K562 (cell line): ENCODE results near the gene OR2B2. TPM values are rescaled to one million over a fixed set of nuclear protein-coding genes. Genes with fewer than 3 reads are reported as not detected.

Experiments used
- ATAC-seq: fragments of 200-7000 bp; cut with Tn5 transposase; 3 replicates; pipeline ENCODE4 v1.9.1; 2020; ENCODE audit warnings: moderate library complexity
- BruUV-seq: library from RNA; stranded (reverse); fragments of 400-500 nt; replicated peaks from 2 replicates; lab custom pipeline; 2021; lab: Mats Ljungman, UMichigan
- CTCF ChIA-PET: fragments of 300-600 bp; formaldehyde crosslinking; extraction: SDS; loops from one replicate; lab custom pipeline; 2021; ENCODE audit warnings: low intra/inter-chr PET ratio; lab: Yijun Ruan, JAX
- POLR2A ChIA-PET: fragments of 300-600, 350-650 bp; sonication (Branson Sonifier 250); formaldehyde crosslinking; extraction: SDS; loops from one replicate; lab custom pipeline; 2021; ENCODE audit warnings: antibody characterized with exemption, inconsistent platforms; lab: Yijun Ruan, JAX
- DNase-seq, 4 experiments: peaks; one replicate each; pipeline versions ENCODE4 v3.0.0 to v3.0.0-alpha.2; 2011 to 2018; ENCODE audit warnings: low spot score in 3 of 4, mixed read lengths in 3 of 4; ENCODE audit errors: extremely low read depth in 1 of 4
- FAIRE-seq: peaks from 2 replicates; lab custom pipeline; 2011; peaks lifted over from hg19 to GRCh38; lab: Jason Lieb, UNC
- H2AFZ ChIP-seq: 2 replicates; pipeline ENCODE4 v1.6.0; 2011; ENCODE audit warnings: low read depth, low read length, control low read depth, inconsistent platforms
- H3K27ac ChIP-seq: fragments of 200-600 bp; 3 replicates; pipeline ENCODE4 v1.8.0; 2011; ENCODE audit warnings: low read depth, mild to moderate bottlenecking, control low read depth, inconsistent platforms, low read length, moderate library complexity, mixed read lengths; ENCODE audit errors: extremely low read depth
- H3K27me3 ChIP-seq, 2 experiments: fragments of 300-600 bp in 1 of 2; 2 replicates in 1 of 2; 3 replicates in 1 of 2; pipeline versions ENCODE4 v1.6.0 to v1.8.0; 2011; ENCODE audit warnings: inconsistent platforms in 2 of 2, low read length in 2 of 2, mild to moderate bottlenecking in 1 of 2, mixed read lengths in 1 of 2, moderate library complexity in 1 of 2; ENCODE audit not compliant: control insufficient read depth in 2 of 2, insufficient read depth in 2 of 2
- H3K36me3 ChIP-seq: fragments of 300-600 bp; 3 replicates; pipeline ENCODE4 v1.8.0; 2011; ENCODE audit warnings: mild to moderate bottlenecking, low read length, inconsistent platforms; ENCODE audit not compliant: control insufficient read depth, insufficient read depth
- H3K4me1 ChIP-seq, 2 experiments: fragments of 200-600 bp in 1 of 2; replicated peaks in 1 of 2; 2 replicates in 1 of 2; 3 replicates in 1 of 2; pipeline versions ENCODE4 v1.5.1 to v1.8.0; 2011; ENCODE audit warnings: inconsistent platforms in 2 of 2, low read length in 2 of 2, mild to moderate bottlenecking in 1 of 2, mixed read lengths in 1 of 2, moderate library complexity in 1 of 2; ENCODE audit not compliant: control insufficient read depth in 2 of 2, insufficient read depth in 2 of 2
- H3K4me2 ChIP-seq: 2 replicates; pipeline ENCODE4 v1.6.1; 2011; ENCODE audit warnings: low read length, control low read depth, inconsistent platforms, mixed read lengths; ENCODE audit not compliant: insufficient read depth
- H3K4me3 ChIP-seq: fragments of 200-600 bp; sonication (generic), shearing (Covaris generic); 2 replicates; pipeline ENCODE4 v1.5.1; 2016; ENCODE audit warnings: control low read depth, inconsistent platforms
- H3K79me2 ChIP-seq: fragments of 200-600 bp; 3 replicates; pipeline ENCODE4 v1.8.0; 2011; ENCODE audit warnings: low read length, inconsistent platforms; ENCODE audit not compliant: control insufficient read depth, insufficient read depth
- H3K9ac ChIP-seq, 2 experiments: 2 replicates each; pipeline versions ENCODE4 v1.6.0 to v1.6.1; 2011; ENCODE audit warnings: low read depth in 2 of 2, low read length in 2 of 2, control low read depth in 1 of 2, inconsistent platforms in 1 of 2, mild to moderate bottlenecking in 1 of 2, mixed read lengths in 1 of 2; ENCODE audit not compliant: insufficient read depth in 1 of 2
- H3K9me1 ChIP-seq: one replicate; pipeline ENCODE4 v1.6.0; 2011; ENCODE audit warnings: inconsistent platforms, mild to moderate bottlenecking, low read length, moderate library complexity; ENCODE audit not compliant: control insufficient read depth, insufficient read depth
- H3K9me3 ChIP-seq: replicated peaks from 2 replicates; pipeline ENCODE4 v1.5.1; 2011; ENCODE audit warnings: low read depth, low read length, inconsistent platforms; ENCODE audit not compliant: control insufficient read depth, insufficient read depth
- H4K20me1 ChIP-seq: replicated peaks from 2 replicates; pipeline ENCODE4 v1.6.1; 2011; ENCODE audit warnings: low read length, inconsistent platforms, mixed read lengths; ENCODE audit not compliant: control insufficient read depth, insufficient read depth
- HDAC6 ChIP-seq: IDR thresholded peaks from 2 replicates; pipeline ENCODE4 v1.6.1; 2012; ENCODE audit warnings: low read depth, mild to moderate bottlenecking, control low read depth, inconsistent platforms, low read length, moderate library complexity
- HNRNPK ChIP-seq: fragments of 200-400 bp; formaldehyde crosslinking; IDR thresholded peaks from one replicate; pipeline ENCODE4 v1.6.1; 2018; ENCODE audit warnings: mild to moderate bottlenecking, low read depth, low read length; ENCODE audit not compliant: poor library complexity, severe bottlenecking
- PYGO2 ChIP-seq: fragments of 450-650 bp; IDR thresholded peaks from 2 replicates; pipeline ENCODE4 v1.6.1; 2016; ENCODE audit warnings: mild to moderate bottlenecking, missing genetic modification characterization, moderate library complexity, missing compliant biosample characterization
- RBM15 ChIP-seq: fragments of 200-400 bp; formaldehyde crosslinking; IDR thresholded peaks from 2 replicates; pipeline ENCODE4 v1.6.1; 2018; ENCODE audit warnings: mild to moderate bottlenecking, low read length, moderate library complexity; ENCODE audit not compliant: insufficient read depth
- TFAP4 ChIP-seq: sonication (generic); formaldehyde crosslinking; IDR thresholded peaks from 2 replicates; pipeline ENCODE4 v1.8.0; 2022; ENCODE audit warnings: missing genetic modification reagents, mild to moderate bottlenecking, moderate library complexity, borderline replicate concordance
- ZNF780A ChIP-seq: fragments of 250-450 bp; sonication (Bioruptor Pico); IDR thresholded peaks from 2 replicates; pipeline ENCODE4 v1.5.0; 2021; ENCODE audit warnings: mild to moderate bottlenecking
- WGBS: fragments of 100-300 bp; shearing (Covaris generic); methylation state at CpG from one replicate; pipeline ENCODE4 v1.1.6; 2016; ENCODE audit warnings: low coverage, mixed read lengths; ENCODE audit not compliant: insufficient coverage; ENCODE audit errors: missing lambda C conversion rate; 5-methylcytosine and 5-hydroxymethylcytosine counted together
- in situ Hi-C: fragments of 300-500 bp; cut with MboI; formaldehyde crosslinking; loops from 4 replicates; pipeline ENCODE4 v1.15.0; 2018; ENCODE audit warnings: inconsistent platforms, mixed read lengths
- intact Hi-C: fragments of 100-400 bp; cut with micrococcal nuclease; formaldehyde crosslinking; loops from 2 replicates; pipeline ENCODE4 v1.14.2; 2022
- polyA plus RNA-seq, 8 experiments: library from polyadenylated mRNA; depleted of rRNA in 4 of 8; stranded (reverse) in 5 of 8; unstranded in 3 of 8; fragments of >200 nt; fragmentation: Nextera tagmentation in 2 of 8; fragmentation: Illumina TruSeq in 1 of 8; extraction: Ambion mirVana in 2 of 8; extraction: Trizol in 1 of 8; gene quantifications; 2 replicates each; pipeline versions ENCODE4 v1.2.1 to v1.2.3, GENCODE V29; 2011 to 2014; ENCODE audit warnings: inconsistent platforms in 1 of 8, missing spikeins in 1 of 8
- total RNA-seq, 7 experiments: library from RNA; depleted of rRNA in 6 of 7; stranded (reverse); fragments of >200 nt in 6 of 7; fragmentation: Illumina TruSeq in 2 of 7; extraction: Trizol in 2 of 7; gene quantifications; 2 replicates each; pipeline versions ENCODE4 v1.2.1 to v1.2.3, GENCODE V29; 2011 to 2021; ENCODE audit warnings: low replicate concordance in 1 of 7
- TF ChIP-seq, protein P1 (sequence below): fragments of 450-650 bp; IDR thresholded peaks from 2 replicates; pipeline ENCODE4 v1.6.1; 2017; ENCODE audit warnings: mild to moderate bottlenecking, moderate library complexity
- TF ChIP-seq, protein P2 (sequence below), 2 experiments: fragments of 450-650 bp; IDR thresholded peaks; 2 replicates each; pipeline ENCODE4 v1.6.1; 2016
- TF ChIP-seq, protein P3 (sequence below): fragments of 250-450 bp; sonication (Bioruptor Pico); IDR thresholded peaks from 2 replicates; pipeline ENCODE4 v1.8.0; 2021; ENCODE audit warnings: borderline replicate concordance, mild to moderate bottlenecking, moderate library complexity; ENCODE audit not compliant: poor library complexity, severe bottlenecking
- TF ChIP-seq, protein P4 (sequence below): sonication (generic); formaldehyde crosslinking; IDR thresholded peaks from 2 replicates; pipeline ENCODE4 v1.9.0; 2022; ENCODE audit warnings: mild to moderate bottlenecking, missing genetic modification reagents
- TF ChIP-seq, protein P5 (sequence below): fragments of 250-450 bp; sonication (Bioruptor Pico); IDR thresholded peaks from 2 replicates; pipeline ENCODE4 v1.8.0; 2022; ENCODE audit warnings: inconsistent platforms

OR2B2 gene
- total and polyA plus RNA-seq, 9 of the 15 experiments (the other 6 are each of a cell fraction or from before 2014, with no cell fraction given) = 0.24 TPM; not detected in 8

DNA sequence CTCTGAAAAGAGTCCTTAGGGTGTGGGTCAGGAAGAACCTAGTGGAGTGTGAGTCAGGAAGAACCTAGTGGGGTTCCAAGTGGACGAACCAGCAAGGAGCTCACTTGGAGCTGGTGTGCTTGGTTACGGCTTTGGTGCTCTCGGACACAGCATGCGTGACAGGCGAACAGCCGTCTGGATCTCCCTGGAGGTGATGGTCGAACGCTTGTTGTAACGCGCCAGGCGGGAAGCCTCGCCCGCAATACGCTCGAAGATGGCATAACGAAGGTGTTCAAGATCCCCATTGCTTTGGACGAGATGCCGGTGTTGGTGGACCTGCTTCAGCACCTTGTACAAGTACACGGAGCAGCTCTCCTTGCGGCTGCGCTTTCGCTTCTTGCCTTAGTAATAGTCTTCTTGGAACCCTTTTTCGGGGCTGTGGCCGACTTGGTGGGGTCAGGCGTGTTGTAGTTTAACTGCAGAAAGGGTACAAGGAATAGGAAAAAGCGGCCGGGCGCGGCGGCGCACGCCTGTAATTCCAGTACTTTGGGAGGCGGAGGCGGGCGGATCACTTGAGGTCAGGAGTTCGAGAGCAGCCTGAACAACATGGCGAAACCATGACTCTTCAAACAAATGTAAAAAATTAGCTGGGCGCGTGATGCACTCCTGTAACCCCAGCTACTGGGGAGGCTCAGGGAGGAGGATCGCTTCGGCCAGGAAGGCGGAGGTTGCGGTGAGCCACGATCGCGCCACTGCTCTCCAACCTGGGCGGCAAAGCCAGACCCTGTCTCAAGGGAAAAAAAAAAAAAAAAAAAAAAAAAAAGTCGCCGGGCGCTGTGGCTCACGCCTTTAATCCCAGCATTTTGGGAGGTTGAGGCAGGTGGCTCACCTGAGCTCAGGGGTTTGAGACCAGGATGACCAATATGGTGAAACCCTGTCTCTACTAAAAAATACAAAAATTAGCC lies 48.0 kb downstream of the OR2B2 start:
- no peaks in the 10 kb centered on the region for H3K27me3 ChIP-seq
- H3K4me1 ChIP-seq = peaks cover 15 to 16% of the 10 kb centered on the region in 2 experiments; a peak in 4 of 5 replicates
- ATAC-seq (peak; percentile 6; the same call in 2 of the 3 replicates), FAIRE-seq (no peak), DNase-seq (peak in 1 of 4 experiments; percentile 43)
- peak overlapping the region; percentile 76 for H3K4me2 ChIP-seq
- no peaks in the 10 kb centered on the region for H3K9me3 ChIP-seq
- no peaks in the 10 kb centered on the region for H3K9me1 ChIP-seq
- H3K36me3 ChIP-seq = no peaks in the 10 kb centered on the region
- in situ Hi-C loops = no loop called here
- intact Hi-C loops = no loop called here
- CTCF ChIA-PET = no interaction called here
- WGBS = 61% methylated on average over 42 of the region's 51 CpGs
- H4K20me1 ChIP-seq = no peaks in the 10 kb centered on the region
- H3K9ac ChIP-seq = peak overlapping the region; percentile 74 to 90
- peaks cover 37% of the 10 kb centered on the region for H3K79me2 ChIP-seq
- no peak overlapping the region for H2AFZ ChIP-seq
- POLR2A ChIA-PET = interaction anchor here (0.6 to 18.7 kb wide), 22 partner anchors 8 to 962 kb away, joined by 3 to 306 read pairs (median 6); a partner anchor contains a TSS
- no TSS peak for BruUV-seq
- peak overlapping the region; percentile 73 for H3K27ac ChIP-seq
- H3K4me3 ChIP-seq = peak overlapping the region; percentile 45
- TF ChIP-seq, protein P1, sequence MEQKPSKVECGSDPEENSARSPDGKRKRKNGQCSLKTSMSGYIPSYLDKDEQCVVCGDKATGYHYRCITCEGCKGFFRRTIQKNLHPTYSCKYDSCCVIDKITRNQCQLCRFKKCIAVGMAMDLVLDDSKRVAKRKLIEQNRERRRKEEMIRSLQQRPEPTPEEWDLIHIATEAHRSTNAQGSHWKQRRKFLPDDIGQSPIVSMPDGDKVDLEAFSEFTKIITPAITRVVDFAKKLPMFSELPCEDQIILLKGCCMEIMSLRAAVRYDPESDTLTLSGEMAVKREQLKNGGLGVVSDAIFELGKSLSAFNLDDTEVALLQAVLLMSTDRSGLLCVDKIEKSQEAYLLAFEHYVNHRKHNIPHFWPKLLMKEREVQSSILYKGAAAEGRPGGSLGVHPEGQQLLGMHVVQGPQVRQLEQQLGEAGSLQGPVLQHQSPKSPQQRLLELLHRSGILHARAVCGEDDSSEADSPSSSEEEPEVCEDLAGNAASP = no peak
- TF ChIP-seq TFAP4 (CRISPR knock-in tag) (peak; percentile 7; the same call in 1 of the 2 replicates), HDAC6 (no peak), HNRNPK (no peak), ZNF780A (CRISPR knock-in tag) (no peak), PYGO2 (tag) (no peak), RBM15 (no peak)
- TF ChIP-seq, protein P2, sequence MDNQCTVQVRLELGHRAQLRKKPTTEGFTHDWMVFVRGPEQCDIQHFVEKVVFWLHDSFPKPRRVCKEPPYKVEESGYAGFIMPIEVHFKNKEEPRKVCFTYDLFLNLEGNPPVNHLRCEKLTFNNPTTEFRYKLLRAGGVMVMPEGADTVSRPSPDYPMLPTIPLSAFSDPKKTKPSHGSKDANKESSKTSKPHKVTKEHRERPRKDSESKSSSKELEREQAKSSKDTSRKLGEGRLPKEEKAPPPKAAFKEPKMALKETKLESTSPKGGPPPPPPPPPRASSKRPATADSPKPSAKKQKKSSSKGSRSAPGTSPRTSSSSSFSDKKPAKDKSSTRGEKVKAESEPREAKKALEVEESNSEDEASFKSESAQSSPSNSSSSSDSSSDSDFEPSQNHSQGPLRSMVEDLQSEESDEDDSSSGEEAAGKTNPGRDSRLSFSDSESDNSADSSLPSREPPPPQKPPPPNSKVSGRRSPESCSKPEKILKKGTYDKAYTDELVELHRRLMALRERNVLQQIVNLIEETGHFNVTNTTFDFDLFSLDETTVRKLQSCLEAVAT (IDR thresholded peaks at IDR 0.05) = 0 out of 4 replicates have a peak, but pooled peaks have one; percentile 52 to 53
- TF ChIP-seq, protein P3, sequence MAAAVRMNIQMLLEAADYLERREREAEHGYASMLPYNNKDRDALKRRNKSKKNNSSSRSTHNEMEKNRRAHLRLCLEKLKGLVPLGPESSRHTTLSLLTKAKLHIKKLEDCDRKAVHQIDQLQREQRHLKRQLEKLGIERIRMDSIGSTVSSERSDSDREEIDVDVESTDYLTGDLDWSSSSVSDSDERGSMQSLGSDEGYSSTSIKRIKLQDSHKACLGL (CRISPR knock-in tag) = no peak
- TF ChIP-seq, protein P4, sequence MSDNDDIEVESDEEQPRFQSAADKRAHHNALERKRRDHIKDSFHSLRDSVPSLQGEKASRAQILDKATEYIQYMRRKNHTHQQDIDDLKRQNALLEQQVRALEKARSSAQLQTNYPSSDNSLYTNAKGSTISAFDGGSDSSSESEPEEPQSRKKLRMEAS (CRISPR knock-in tag) = no peak
- TF ChIP-seq, protein P5, sequence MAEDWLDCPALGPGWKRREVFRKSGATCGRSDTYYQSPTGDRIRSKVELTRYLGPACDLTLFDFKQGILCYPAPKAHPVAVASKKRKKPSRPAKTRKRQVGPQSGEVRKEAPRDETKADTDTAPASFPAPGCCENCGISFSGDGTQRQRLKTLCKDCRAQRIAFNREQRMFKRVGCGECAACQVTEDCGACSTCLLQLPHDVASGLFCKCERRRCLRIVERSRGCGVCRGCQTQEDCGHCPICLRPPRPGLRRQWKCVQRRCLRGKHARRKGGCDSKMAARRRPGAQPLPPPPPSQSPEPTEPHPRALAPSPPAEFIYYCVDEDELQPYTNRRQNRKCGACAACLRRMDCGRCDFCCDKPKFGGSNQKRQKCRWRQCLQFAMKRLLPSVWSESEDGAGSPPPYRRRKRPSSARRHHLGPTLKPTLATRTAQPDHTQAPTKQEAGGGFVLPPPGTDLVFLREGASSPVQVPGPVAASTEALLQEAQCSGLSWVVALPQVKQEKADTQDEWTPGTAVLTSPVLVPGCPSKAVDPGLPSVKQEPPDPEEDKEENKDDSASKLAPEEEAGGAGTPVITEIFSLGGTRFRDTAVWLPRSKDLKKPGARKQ (CRISPR knock-in tag) = no peak
